Glutamatergic neuron (in vitro differentiated cells): ENCODE results near the gene N4BP3. TPM values are rescaled to one million over a fixed set of nuclear protein-coding genes. Genes with fewer than 3 reads are reported as not detected.

ENCODE experiments used
- DNase-seq: peaks from one replicate; pipeline ENCODE4 v3.0.0; 2022
- H3K27ac Mint-ChIP-seq: one replicate; pipeline ENCODE4 v1.8.0; 2020; ENCODE audit warnings: mild to moderate bottlenecking, mixed read lengths, inconsistent platforms; ENCODE audit not compliant: unreplicated experiment
- H3K27me3 Mint-ChIP-seq: one replicate; pipeline ENCODE4 v1.8.0; 2020; ENCODE audit warnings: mild to moderate bottlenecking, moderate library complexity, mixed read lengths, inconsistent platforms; ENCODE audit not compliant: unreplicated experiment
- H3K36me3 Mint-ChIP-seq: one replicate; pipeline ENCODE4 v1.8.0; 2020; ENCODE audit warnings: mild to moderate bottlenecking, mixed read lengths, inconsistent platforms; ENCODE audit not compliant: unreplicated experiment
- H3K4me1 Mint-ChIP-seq: one replicate; pipeline ENCODE4 v1.8.0; 2020; ENCODE audit warnings: mild to moderate bottlenecking, low read depth, mixed read lengths, inconsistent platforms; ENCODE audit not compliant: unreplicated experiment
- H3K4me3 Mint-ChIP-seq: one replicate; pipeline ENCODE4 v1.8.0; 2020; ENCODE audit warnings: mild to moderate bottlenecking, mixed read lengths, inconsistent platforms; ENCODE audit not compliant: unreplicated experiment
- H3K9me3 Mint-ChIP-seq: one replicate; pipeline ENCODE4 v1.8.0; 2020; ENCODE audit warnings: mild to moderate bottlenecking, moderate library complexity, mixed read lengths, inconsistent platforms; ENCODE audit not compliant: unreplicated experiment
- CTCF ChIP-seq: fragments of 200-600 bp; sonication (generic); IDR thresholded peaks from one replicate; pipeline ENCODE4 v1.5.0; 2021; ENCODE audit not compliant: partially characterized antibody, unreplicated experiment
- total RNA-seq: library from RNA; stranded (reverse); fragmentation: NEBNext Ultra II Directional; extraction: Animal tissue kit (Norgen Biotek cat#: 25700); gene quantifications from one replicate; pipeline ENCODE4 v1.2.1, GENCODE V29; 2021; ENCODE audit not compliant: unreplicated experiment

N4BP3 gene
- total RNA-seq, 1 donor from 2014 or later, result 2.2 TPM

DNA sequence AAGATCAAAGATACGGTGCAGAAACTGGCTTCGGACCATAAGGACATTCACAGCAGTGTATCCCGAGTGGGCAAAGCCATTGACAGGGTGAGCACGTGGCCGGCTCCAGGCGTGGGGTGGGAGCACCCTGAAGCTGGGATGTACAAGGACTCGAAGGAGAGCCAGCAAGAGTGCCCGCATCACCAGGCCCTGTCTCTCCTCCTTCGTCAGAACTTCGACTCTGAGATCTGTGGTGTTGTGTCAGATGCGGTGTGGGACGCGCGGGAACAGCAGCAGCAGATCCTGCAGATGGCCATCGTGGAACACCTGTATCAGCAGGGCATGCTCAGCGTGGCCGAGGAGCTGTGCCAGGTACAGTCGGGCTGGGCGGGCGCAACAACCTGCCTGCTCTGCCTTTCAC, 29.3 kb downstream of the N4BP3 start:
- no peak for DNase-seq
- no peak overlapping the region for H3K4me3 Mint-ChIP-seq
- H3K9me3 Mint-ChIP-seq, result peaks cover 2% of the 10 kb centered on the region
- no peaks in the 10 kb centered on the region for H3K36me3 Mint-ChIP-seq
- no peak overlapping the region for H3K27ac Mint-ChIP-seq
- peaks cover 4% of the 10 kb centered on the region for H3K27me3 Mint-ChIP-seq
- H3K4me1 Mint-ChIP-seq, result peaks cover 2% of the 10 kb centered on the region
- no peak for TF ChIP-seq CTCF

- Mint-ChIP-seq H3K27ac (no peak overlapping the region), H3K4me3 (no peak overlapping the region), H3K27me3 (peaks cover 5% of the 10 kb centered on the region), H3K9me3 (peaks cover 2% of the 10 kb centered on the region), H3K36me3 (no peaks in the 10 kb centered on the region), H3K4me1 (peaks cover 2% of the 10 kb centered on the region)
- DNase-seq, result no peak
- TF ChIP-seq CTCF, result no peak
Observed at GRCh38 chr5:178143246-178143645, 29.9 kb downstream of the N4BP3 start.

DNA sequence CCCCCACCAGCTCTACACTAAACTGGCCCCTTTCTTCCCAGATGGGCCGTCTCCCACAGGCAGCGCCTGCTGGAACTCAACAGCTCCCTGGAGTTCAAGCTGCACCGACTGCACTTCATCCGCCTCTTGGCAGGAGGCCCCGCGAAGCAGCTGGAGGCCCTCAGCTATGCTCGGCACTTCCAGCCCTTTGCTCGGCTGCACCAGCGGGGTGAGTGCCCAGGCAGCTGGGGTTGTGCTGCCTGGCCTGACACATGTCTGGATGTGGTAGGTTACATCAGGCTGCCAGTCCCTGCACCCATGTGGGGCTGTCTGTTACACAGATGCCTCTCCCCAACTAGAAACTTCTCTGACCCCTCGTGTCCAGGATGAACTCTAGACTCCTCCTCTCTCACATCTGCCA, 30.6 kb downstream of the N4BP3 start:
- no peak for TF ChIP-seq CTCF

DNA sequence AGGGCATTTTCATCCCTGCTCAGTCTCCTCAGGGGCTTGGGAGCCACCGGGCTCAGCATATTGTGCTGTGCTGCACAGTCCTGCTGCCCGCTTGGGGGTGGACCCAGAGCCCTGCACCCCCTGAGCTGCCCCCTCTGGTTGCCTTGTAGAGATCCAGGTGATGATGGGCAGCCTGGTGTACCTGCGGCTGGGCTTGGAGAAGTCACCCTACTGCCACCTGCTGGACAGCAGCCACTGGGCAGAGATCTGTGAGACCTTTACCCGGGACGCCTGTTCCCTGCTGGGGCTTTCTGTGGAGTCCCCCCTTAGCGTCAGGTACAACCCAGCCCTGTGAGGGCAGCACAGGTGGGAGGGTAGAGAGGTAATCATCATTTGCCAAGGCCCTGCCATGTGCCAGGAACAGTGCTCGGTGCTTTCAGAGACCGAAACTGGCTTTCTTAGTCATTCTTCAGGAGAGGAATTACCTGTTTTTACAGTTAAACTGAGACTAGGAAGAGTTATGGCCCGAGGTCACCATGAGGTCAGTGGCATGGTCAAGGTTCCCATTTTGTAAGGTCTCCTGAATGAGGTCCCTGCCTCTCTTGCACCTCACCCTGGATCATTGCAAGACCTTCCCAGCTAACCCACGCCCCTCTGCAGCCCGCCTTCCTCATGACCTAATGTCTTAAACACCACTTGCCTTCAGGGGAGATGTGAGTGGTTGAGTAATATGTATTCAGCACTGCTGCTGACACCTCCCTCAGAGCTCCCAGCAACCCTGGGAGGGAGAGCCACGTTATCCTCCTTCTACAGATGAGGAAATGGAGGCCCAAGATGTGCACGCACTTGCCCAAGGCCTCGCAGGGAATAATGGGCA, 32.9 kb downstream of the N4BP3 start:
- TF ChIP-seq CTCF, result peak; percentile 78
- Mint-ChIP-seq H3K27ac (no peak overlapping the region), H3K36me3 (no peaks in the 10 kb centered on the region), H3K27me3 (peaks cover 7% of the 10 kb centered on the region), H3K4me1 (peaks cover 2% of the 10 kb centered on the region), H3K9me3 (peaks cover 2% of the 10 kb centered on the region), H3K4me3 (no peak overlapping the region)
- DNase-seq, result peak; percentile 73

More for the DNA sequence above, 30.6 kb downstream of the N4BP3 start:
- peaks cover 5% of the 10 kb centered on the region for H3K27me3 Mint-ChIP-seq
- no peak overlapping the region for H3K27ac Mint-ChIP-seq
- no peaks in the 10 kb centered on the region for H3K36me3 Mint-ChIP-seq
- peaks cover 2% of the 10 kb centered on the region for H3K4me1 Mint-ChIP-seq
- no peak for DNase-seq
- peaks cover 2% of the 10 kb centered on the region for H3K9me3 Mint-ChIP-seq
- no peak overlapping the region for H3K4me3 Mint-ChIP-seq

- Mint-ChIP-seq H3K36me3 (no peaks in the 10 kb centered on the region), H3K9me3 (peaks cover 2% of the 10 kb centered on the region), H3K27me3 (peaks cover 9% of the 10 kb centered on the region), H3K4me3 (no peak overlapping the region), H3K4me1 (peaks cover 5% of the 10 kb centered on the region), H3K27ac (no peak overlapping the region)
- DNase-seq, result no peak
- TF ChIP-seq CTCF, result no peak
Observed at GRCh38 chr5:178147406-178147805, 34.1 kb downstream of the N4BP3 start.
